ENCODE data around the gene NTRK2.

- TF ChIP-seq, protein P1, sequence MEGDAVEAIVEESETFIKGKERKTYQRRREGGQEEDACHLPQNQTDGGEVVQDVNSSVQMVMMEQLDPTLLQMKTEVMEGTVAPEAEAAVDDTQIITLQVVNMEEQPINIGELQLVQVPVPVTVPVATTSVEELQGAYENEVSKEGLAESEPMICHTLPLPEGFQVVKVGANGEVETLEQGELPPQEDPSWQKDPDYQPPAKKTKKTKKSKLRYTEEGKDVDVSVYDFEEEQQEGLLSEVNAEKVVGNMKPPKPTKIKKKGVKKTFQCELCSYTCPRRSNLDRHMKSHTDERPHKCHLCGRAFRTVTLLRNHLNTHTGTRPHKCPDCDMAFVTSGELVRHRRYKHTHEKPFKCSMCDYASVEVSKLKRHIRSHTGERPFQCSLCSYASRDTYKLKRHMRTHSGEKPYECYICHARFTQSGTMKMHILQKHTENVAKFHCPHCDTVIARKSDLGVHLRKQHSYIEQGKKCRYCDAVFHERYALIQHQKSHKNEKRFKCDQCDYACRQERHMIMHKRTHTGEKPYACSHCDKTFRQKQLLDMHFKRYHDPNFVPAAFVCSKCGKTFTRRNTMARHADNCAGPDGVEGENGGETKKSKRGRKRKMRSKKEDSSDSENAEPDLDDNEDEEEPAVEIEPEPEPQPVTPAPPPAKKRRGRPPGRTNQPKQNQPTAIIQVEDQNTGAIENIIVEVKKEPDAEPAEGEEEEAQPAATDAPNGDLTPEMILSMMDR (IDR thresholded peaks at IDR 0.05): no peak
- TF ChIP-seq POLR2A (IDR thresholded peaks at IDR 0.05) (no peak), POLR2AphosphoS5 (IDR thresholded peaks at IDR 0.05) (no peak)
These were observed 392.4 kb downstream of the NTRK2 start for GRCh38 chr9:85061969-85062368.
